Heart right ventricle (tissue), 16 donors: ENCODE measurements around the gene HOXA5. TPM values are rescaled to one million over a fixed set of nuclear protein-coding genes. Genes with fewer than 3 reads are reported as not detected.

ENCODE experiments used
- ATAC-seq, 8 donors: fragments of 200-7000 bp; cut with Tn5 transposase; one replicate each; pipeline ENCODE4 v1.9.1; 2020; ENCODE audit warnings: mild to moderate bottlenecking in 8 of 8, moderate library complexity in 8 of 8, moderate number of reproducible peaks in 1 of 8
- DNase-seq, 2 donors: peaks; one replicate each; pipeline ENCODE4 v3.0.0-alpha.2; 2020
- H3K27ac ChIP-seq, 10 donors: fragments of 200-600 bp; sonication (generic) in 2 of 10; one replicate each; pipeline versions ENCODE4 v1.5.0 to v1.8.0; 2020 to 2022; ENCODE audit warnings: mild to moderate bottlenecking in 3 of 10
- H3K27me3 ChIP-seq, 7 donors: fragments of 200-600 bp; one replicate each; pipeline ENCODE4 v1.8.0; 2021 to 2022; ENCODE audit warnings: mild to moderate bottlenecking in 2 of 7
- H3K36me3 ChIP-seq, 9 donors: fragments of 200-600 bp; sonication (generic) in 1 of 9; one replicate each; pipeline versions ENCODE4 v1.5.0 to v1.8.0; 2020 to 2022; ENCODE audit warnings: mild to moderate bottlenecking in 2 of 9
- H3K4me1 ChIP-seq, 9 donors: fragments of 200-600 bp; sonication (generic) in 1 of 9; one replicate each; pipeline versions ENCODE4 v1.5.0 to v1.8.0; 2020 to 2022; ENCODE audit warnings: mild to moderate bottlenecking in 4 of 9
- H3K4me3 ChIP-seq, 10 donors: fragments of 200-600 bp; sonication (generic) in 2 of 10; one replicate each; pipeline versions ENCODE4 v1.5.0 to v1.8.0; 2020 to 2022; ENCODE audit warnings: mild to moderate bottlenecking in 7 of 10, moderate library complexity in 2 of 10
- H3K9me3 ChIP-seq, 11 donors: fragments of 200-600 bp in 10 of 11; sonication (generic) in 2 of 11; one replicate each; pipeline versions ENCODE4 v1.5.0 to v1.8.0; 2013 to 2022; ENCODE audit warnings: mild to moderate bottlenecking in 2 of 11, control low read depth in 1 of 11, moderate library complexity in 1 of 11
- CTCF ChIP-seq, 9 donors: fragments of 200-600 bp; sonication (generic) in 2 of 9; IDR thresholded peaks; one replicate each; pipeline versions ENCODE4 v1.5.0 to v1.8.0; 2021 to 2022; ENCODE audit warnings: antibody characterized with exemption in 9 of 9, mild to moderate bottlenecking in 5 of 9, moderate library complexity in 1 of 9
- whole genome bisulfite sequencing, 2 donors: extraction: QIAGEN DNeasy Blood & Tissue Kit; methylation state at CpG; one replicate each; pipeline ENCODE4 v1.1.7; 2013; ENCODE audit warnings: inconsistent platforms in 1 of 2; 5-methylcytosine and 5-hydroxymethylcytosine counted together
- intact Hi-C, 10 donors: fragments of 100-400 bp; cut with DNase I; formaldehyde crosslinking; loops; one replicate each; pipeline versions ENCODE4 v1.11.1 to v1.14.2; 2022
- polyA plus RNA-seq, 2 donors: library from polyadenylated mRNA; stranded (reverse); fragments of 200-250 nt; gene quantifications; one replicate each; pipeline ENCODE4 v1.2.3, GENCODE V29; 2013
- total RNA-seq, 10 donors: library from RNA; stranded (reverse); fragmentation: NEBNext Ultra II Directional in 3 of 10; extraction: Animal tissue kit (Norgen Biotek cat#: 25700) in 3 of 10; gene quantifications; one replicate each; pipeline versions ENCODE4 v1.2.1 to v1.2.4, GENCODE V29; 2021 to 2023
- donor health status: Arrhythmogenic right ventricular cardiomyopathy.
- donor health status: ischemic (EF 13 %, LVEDD 7.1; RV severe dilation, severe dysfunction).
- donor health status: healthy with polysubstance abuse.
- donor health status: DM: no; HTN: yes; CAD: no.
- donor health status: DM: no; HTN: no; CAD: no.
- donor health status: ischemic (EF 25% LVEDD 6.9; RV normal size, moderate dysfunction).
- donor health status: ischemic (EF 25% LVEDD 5.7; RV mildly dilated, moderate dysfunction).
- donor health status: healthy.
- donor health status: DM: yes; HTN: yes; CAD: no.
- donor health status: Ischemic cardiomyopathy.
- donor health status: ischemic (EF 35%, LVEDD 5.7; RV mildly dilated, moderate dysfunction).
- donor health status: nonischemic (EF 11% LVEDD 7.7; RV severe dilation, severe dysfunction).
- donor health status: DM: yes; HTN: yes; CAD: no.
- donor health status: PGD.
- donor health status: ischemic (EF 29% LVEDD 5.4; RV normal size, mild dysfunction).
- donor health status: nonischemic (EF 23%, LVEDD 6.1; RV moderate dilation, normal function).

The HOXA5 gene
- total and polyA plus RNA-seq, 12 donors, result 0.09 to 0.95 (median 0.24) TPM; not detected in 8

- peak within 1 kb of the TSS in 7 of 10 donors; percentile 8 to 37 (median 31) for H3K4me3 ChIP-seq
- no peaks in the 10 kb centered on the region for H3K36me3 ChIP-seq
- TF ChIP-seq CTCF (IDR thresholded peaks at IDR 0.05), result no peak
- no peaks in the 10 kb centered on the region for H3K9me3 ChIP-seq
- H3K27me3 ChIP-seq, result peaks cover 64 to 100% (median 100%) of the 10 kb centered on the region in 7 donors
- 4 to 7% methylated on average over 63 of the region's 63 CpGs for WGBS, 2 donors
- H3K27ac ChIP-seq, result no peak within 1 kb of the TSS
- DNase-seq (no peak), ATAC-seq (no peak)
- peaks cover 0 to 70% (median 46%) of the 10 kb centered on the region in 9 donors for H3K4me1 ChIP-seq
- intact Hi-C loops, result no loop called here
Measured at GRCh38 chr7:27147199-27148030, 3.9 kb upstream of the HOXA5 start, which contains the start of gene HOXA6. Gene HOXA6, minus strand, starts transcription at chr7:27147774. Its CDS starts 25 bp downstream, at chr7:27147749.

- ATAC-seq (no peak), DNase-seq (no peak)
- Histone ChIP-seq H3K36me3 (no peaks in the 10 kb centered on the region), H3K4me1 (peaks cover 0 to 73% (median 46%) of the 10 kb centered on the region in 9 donors), H3K4me3 (no peak overlapping the region), H3K27me3 (peaks cover 65 to 100% (median 100%) of the 10 kb centered on the region in 7 donors), H3K9me3 (no peaks in the 10 kb centered on the region), H3K27ac (no peak overlapping the region)
- TF ChIP-seq CTCF (IDR thresholded peaks at IDR 0.05), result no peak
- intact Hi-C loops, result no loop called here
- WGBS, 2 donors, result 31 to 32% methylated on average over 5 of the region's 5 CpGs
Measured at GRCh38 chr7:27146491-27147198, 3.2 kb upstream of the HOXA5 start.

GRCh38 chr7:27145914-27146412 is 2.5 kb upstream of the HOXA5 start:
- H3K4me1 ChIP-seq, result peaks cover 0 to 68% (median 41%) of the 10 kb centered on the region in 9 donors
- no peak overlapping the region for H3K27ac ChIP-seq
- ATAC-seq, result no peak
- 26 to 30% methylated on average over 11 of the region's 11 CpGs for WGBS, 2 donors
- H3K9me3 ChIP-seq, result no peaks in the 10 kb centered on the region
- no peak overlapping the region for H3K4me3 ChIP-seq
- H3K27me3 ChIP-seq, result peaks cover 65 to 100% (median 100%) of the 10 kb centered on the region in 7 donors
- no peak for TF ChIP-seq CTCF (IDR thresholded peaks at IDR 0.05)
- no peaks in the 10 kb centered on the region for H3K36me3 ChIP-seq
- DNase-seq, result no peak
- intact Hi-C loops, result no loop called here

GRCh38 chr7:27145165-27145913 is 1.9 kb upstream of the HOXA5 start:
- Histone ChIP-seq H3K9me3 (no peaks in the 10 kb centered on the region), H3K27ac (no peak overlapping the region), H3K4me1 (peaks cover 0 to 61% (median 35%) of the 10 kb centered on the region in 9 donors), H3K36me3 (no peaks in the 10 kb centered on the region), H3K27me3 (peaks cover 66 to 100% (median 100%) of the 10 kb centered on the region in 7 donors), H3K4me3 (no peak overlapping the region)
- no peak for DNase-seq
- WGBS, 2 donors, result 20 to 26% methylated on average over 47 of the region's 47 CpGs
- intact Hi-C loops, result no loop called here
- no peak for TF ChIP-seq CTCF (IDR thresholded peaks at IDR 0.05)
- ATAC-seq, result no peak
